GM12801 (cell line): ENCODE results near the gene ADAP2.

ENCODE experiments used
- TF ChIP-seq, protein P1 (sequence below): IDR thresholded peaks from one replicate; pipeline ENCODE4 v1.5.1; 2011; ENCODE audit warnings: control low read depth; ENCODE audit not compliant: insufficient read length; ENCODE audit errors: extremely low read depth

The ADAP2 gene

DNA sequence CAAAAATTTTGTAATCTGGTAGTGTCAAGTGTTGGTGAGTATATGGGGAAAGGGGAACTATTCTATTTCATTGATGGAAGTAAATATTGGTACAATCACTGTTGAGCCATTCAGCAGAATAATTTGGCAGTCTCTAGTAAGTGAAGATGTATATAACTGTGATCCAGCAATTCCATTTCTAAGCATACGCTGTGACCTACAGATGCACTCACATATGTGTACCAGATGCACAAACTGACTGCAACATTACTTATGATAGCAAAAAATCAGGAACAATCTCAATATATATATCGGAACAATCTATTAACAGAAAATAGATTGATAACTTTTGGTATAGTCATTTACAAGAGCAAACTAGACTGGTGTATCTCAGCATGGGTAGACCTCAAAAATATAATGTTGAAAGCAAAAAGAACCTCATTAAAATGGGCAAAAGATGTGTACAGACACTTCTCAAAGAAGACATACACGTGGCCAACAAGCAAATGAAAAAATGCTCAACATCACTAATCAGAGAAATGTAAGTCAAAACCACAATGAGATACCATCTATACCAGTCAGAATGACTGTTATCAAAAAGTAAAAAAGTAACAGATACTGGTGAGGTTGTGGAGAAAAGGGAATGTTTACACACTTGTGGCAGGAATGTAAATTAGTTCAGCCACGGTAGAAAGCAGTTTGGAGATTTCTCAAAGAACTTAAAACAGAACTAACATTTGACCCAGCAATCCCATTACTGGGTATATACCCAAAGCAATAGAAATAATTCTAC is 20.7 kb downstream of the ADAP2 start:
- TF ChIP-seq, protein P1, sequence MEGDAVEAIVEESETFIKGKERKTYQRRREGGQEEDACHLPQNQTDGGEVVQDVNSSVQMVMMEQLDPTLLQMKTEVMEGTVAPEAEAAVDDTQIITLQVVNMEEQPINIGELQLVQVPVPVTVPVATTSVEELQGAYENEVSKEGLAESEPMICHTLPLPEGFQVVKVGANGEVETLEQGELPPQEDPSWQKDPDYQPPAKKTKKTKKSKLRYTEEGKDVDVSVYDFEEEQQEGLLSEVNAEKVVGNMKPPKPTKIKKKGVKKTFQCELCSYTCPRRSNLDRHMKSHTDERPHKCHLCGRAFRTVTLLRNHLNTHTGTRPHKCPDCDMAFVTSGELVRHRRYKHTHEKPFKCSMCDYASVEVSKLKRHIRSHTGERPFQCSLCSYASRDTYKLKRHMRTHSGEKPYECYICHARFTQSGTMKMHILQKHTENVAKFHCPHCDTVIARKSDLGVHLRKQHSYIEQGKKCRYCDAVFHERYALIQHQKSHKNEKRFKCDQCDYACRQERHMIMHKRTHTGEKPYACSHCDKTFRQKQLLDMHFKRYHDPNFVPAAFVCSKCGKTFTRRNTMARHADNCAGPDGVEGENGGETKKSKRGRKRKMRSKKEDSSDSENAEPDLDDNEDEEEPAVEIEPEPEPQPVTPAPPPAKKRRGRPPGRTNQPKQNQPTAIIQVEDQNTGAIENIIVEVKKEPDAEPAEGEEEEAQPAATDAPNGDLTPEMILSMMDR, result no peak

DNA sequence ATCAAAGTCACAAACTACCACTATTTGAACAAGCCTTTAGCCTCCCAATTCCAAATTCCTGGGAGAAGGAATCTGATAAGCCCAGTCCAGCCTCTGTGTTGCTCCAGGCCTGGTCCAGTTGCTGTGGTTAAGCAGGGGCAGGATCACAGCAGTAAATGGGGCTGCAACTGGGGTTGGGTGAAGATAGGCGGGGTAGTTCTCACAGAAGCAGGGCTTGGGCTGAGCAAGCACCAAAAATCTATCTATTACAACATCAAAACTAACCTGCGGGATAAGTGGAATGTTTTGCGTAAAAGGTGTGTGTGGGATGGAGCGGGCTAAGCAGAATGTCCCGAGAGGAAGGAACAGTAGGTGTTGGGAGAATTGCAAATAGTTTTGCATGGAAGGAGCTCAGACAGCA is 26.1 kb downstream of the ADAP2 start:
- TF ChIP-seq, protein P1, result no peak

DNA sequence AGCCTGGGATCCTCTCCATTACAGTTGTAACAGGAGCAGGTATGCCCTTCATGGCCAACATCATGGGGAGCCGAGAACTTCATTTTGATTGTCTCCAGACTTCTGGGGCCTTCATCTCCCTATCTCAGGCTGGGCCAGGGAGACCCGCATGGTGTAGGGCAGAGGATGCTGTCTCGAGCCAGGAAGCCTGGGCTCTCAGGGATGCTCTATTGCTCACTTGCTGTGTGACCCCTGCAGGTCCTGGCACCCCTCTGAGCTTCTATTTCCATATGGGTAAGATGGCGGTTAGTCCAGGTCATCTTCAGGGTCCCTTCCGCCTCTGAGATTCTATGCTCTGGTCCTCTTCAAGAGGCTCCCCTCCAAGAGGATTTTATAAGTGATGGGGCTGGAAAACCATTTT is 28.4 kb downstream of the ADAP2 start:
- TF ChIP-seq, protein P1, result no peak

DNA sequence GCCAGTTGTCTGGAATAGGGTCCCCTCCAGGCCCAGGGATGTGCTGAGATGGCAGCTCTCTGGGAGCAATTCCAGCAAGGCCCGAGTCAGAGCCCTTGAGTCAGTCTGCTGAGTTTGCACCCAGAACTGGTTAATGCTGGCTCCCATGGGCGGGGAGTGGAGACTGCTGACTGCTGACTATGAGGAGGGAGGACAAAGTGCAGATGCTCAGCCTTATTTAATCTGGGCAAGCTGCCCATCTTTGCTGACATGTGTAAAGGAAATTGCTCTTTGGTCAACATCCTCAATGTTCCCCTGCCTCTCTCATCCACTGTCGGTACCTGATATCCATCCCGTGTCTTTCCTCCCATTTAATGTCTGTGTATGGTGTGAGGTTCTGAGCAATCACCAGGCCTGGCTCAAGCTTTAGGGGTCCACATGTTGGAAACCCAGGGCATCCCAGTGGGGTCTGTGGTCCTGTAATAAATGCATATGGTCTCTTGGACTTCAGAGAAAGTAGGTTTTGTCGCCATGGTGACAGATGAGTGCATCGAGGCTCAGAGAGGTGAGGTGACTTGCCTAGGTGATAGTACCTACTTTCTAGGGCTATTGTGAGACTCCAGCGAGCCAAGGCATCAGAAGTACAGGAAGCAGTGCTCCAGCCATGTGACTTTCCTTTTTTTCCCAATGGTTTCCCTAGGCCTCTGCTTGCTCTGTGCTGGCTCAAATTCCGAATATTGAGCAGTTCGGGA is 29.1 kb downstream of the ADAP2 start:
- TF ChIP-seq, protein P1, result no peak

DNA sequence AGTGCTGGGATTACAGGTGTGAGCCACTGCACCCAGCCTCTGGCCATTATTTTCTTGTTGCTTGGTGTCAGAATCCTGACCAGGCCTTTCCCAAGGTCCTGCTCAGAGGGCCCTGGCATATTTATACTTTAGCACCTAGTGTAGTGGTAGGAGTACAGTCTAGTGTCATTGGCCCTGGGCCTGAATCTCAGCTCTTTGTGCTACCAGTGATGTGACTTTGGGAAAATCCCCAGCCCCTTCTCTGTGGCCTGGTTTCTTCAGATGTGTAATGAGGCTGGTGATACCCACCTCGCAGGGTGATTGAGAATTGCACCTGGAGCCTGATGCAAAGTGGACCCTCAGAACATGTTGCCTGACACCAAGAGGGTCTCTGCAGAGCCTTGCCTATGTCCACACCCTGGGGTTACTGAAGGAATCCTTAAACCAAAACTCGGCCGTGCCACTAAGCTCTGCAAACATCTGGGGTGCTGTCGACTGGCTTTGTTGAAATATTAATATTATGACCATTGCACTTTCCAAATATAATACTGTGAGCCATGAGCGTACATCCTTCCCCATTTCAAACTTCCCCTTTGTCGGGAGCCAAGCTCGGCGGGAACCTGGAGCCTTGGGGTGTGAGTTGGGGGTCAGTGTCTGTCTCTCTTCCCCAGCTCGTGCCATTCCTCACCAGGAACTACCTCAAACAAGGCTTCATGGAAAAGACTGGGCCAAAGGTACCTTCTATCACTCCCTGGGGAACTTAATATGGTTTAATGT is 31.1 kb downstream of the ADAP2 start:
- TF ChIP-seq, protein P1, result no peak

DNA sequence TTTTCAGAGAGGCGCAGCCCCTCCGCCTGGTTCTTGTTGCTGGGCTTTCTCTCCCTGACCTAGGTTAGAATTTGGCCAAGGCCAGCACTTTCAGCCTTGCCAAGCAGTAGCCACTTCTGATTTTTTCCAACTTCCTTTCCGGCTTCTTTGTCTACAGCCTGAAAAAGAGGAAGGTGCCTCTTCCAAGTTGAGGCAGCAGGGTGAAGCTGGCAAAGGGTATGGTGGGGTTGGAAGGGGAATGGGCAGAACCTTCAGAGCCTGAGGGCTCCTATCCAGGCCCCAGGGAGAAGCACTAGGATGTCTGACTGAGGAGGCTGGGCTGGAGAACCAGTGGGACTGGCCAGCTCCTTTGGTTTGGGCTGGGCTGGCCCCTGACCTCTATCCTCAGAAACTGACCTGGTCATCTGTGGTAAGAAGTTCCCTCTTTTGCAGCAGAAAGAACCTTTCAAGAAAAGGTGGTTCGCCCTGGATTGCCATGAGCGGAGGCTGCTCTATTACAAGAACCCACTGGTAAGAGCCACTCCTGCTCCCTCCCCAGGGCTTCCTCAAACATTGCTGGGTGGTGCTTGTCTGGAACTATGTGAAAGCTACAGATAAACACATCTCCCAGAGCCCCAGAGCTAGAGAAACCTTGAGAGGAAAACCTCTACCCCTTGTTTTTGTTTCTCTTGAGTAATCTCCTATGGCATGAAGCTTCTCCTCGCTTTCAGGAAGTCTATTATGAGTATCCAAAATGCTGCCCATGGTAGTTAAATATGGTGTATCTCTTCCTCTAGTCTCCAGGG is 32.5 kb downstream of the ADAP2 start:
- TF ChIP-seq, protein P1, result no peak
